CD4-positive, alpha-beta T cell treated with Interleukin-2 at 100 ng/mL for 4 hours (primary cell): ENCODE results near the gene UGT2B17.
"Not testable (repeated sequence)": the region's sequence is repeated elsewhere in the genome, so short reads cannot be mapped to it uniquely, and the experiment has no call there.

Source experiments
- DNase-seq: peaks from one replicate; pipeline ENCODE4 v3.0.0-alpha.2; 2020; ENCODE audit warnings: low spot score

UGT2B17 gene

GRCh38 chr4:68576272-68577125 is at the start of gene UGT2B17:
UGT2B17 (minus strand) TSS chr4:68576322; CDS start chr4:68568484, 7,838 bp downstream.
- DNase-seq: no peak

DNA sequence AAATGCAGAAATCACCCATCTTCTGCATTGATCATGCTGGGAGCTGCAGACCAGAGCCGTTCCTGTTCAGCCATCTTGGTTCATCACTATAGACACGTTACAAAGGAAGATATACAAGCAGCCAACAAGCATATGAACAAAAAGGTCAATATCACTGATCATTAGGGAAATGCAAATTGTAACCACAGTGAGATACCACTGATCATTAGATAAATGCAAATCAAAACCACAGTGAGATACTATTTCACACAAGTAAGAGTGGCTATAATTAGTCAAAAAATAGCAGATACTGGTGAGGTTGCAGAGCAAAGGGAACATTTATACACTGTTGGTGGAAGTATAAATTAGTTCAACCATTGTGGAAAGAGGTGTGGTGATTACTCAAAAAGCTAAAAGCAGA is 46.6 kb upstream of the UGT2B17 start:
- not testable (repeated sequence) for DNase-seq

DNA sequence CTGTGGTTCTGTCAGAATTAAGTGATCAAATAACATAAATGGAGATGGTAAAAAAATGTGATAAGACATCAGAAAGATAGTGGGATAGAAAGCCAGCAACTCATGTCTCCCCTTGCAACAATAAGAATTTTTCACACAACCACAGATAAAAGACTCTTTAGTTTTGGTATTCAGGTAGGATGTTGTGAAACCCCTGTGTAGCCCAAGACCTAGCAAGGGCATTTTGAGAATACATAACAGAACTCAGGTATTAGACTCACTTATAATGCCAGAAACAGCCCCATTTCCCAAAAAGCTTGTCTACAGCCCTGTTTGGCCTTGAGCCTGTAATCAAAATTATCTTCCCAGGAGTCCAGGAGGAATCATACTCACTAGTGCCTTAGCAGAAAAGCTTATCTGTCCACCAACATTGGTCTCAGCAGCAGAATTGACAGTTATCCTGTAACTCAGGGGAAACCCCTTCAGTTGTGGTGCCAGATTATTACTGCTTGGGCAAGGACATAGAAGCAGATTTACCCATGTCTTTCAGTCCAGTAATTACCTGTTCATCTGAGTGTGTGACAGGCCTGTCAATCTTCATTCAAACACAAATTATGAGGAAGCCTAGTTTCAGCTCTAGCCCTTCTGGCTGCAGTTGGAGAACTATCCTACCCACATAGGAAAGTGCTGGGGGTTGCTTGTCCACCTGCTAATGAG is 41.0 kb upstream of the UGT2B17 start:
- DNase-seq: no peak

DNA sequence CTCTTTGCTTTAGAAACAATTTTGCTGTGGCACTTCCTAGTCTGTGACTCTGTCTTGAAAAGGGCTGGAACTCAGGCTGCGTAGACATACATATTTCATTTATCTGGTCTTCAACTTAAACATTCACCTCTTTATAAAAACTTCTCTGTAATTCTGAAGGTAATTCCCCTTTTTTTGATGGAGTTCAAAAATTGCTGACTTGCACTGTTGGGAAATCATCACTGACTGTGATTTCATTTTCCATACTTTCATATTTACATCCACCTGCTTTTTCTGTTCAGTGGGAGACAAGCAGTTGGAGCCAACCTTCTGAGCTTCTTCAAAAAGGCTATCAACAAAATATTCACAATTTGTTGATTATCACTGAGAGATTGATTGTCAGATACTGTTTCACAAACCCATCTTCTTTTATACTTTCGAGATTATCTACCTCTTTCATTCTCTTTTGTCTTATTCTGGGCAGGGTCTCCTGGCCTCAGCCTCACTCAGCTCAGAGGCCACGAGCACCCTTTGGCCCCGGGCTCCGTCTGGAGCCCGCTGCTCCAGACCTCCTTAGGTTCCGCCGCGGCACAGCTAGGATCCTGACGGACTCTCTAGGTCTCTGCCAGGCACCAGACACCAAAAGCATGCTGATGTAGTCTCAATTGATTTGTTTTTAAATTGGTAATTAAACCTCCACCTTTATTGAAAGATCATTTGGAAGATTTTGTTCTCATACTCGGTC is 39.7 kb upstream of the UGT2B17 start:
- no peak for DNase-seq

GRCh38 chr4:68613752-68614151 is 37.6 kb upstream of the UGT2B17 start:
- DNase-seq: no peak

DNA sequence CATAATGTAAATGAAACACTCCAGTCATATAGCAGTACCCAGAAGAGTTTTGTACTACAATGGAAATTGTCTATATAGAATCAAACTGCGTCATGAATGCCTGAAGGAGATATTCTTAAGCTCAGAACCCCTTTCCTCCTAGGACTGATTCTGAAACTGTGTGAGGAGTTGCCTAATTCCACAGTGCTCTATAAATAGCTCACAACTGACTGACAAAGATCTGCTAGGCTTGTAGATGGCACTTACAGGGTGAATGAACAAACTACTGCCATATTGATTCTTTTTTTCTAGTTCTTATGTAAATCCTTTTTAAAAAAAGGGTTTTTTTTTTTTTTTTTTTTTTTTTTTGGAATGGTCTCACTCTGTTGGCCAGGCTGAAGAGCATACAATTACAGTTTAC is 30.1 kb upstream of the UGT2B17 start:
- no peak for DNase-seq

GRCh38 chr4:68599150-68599549 is 23.0 kb upstream of the UGT2B17 start:
- DNase-seq: no peak

GRCh38 chr4:68597482-68597881 is 21.4 kb upstream of the UGT2B17 start:
- DNase-seq: no peak

DNA sequence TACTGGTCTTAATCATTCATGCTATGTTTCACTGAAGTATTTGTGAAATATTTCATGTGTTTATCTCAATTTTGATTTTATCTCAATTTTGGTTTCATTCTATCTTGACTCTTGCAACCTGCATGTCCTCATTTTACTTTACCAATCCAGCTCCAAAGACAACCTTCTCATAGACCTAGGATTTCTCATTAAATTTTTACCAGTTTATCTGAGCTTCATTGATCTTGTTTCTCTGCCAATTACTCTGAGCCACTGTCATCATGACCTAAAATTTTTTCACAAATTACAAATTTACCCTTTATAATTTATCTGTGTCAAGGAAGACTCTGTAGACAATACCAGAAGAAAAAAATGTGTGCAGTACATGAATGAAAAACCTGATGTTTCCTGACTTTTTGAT is 18.6 kb upstream of the UGT2B17 start:
- DNase-seq: no peak

GRCh38 chr4:68593112-68593511 is 17.0 kb upstream of the UGT2B17 start:
- no peak for DNase-seq

- no peak for DNase-seq
Observed at GRCh38 chr4:68592673-68593072, 16.6 kb upstream of the UGT2B17 start.

DNA sequence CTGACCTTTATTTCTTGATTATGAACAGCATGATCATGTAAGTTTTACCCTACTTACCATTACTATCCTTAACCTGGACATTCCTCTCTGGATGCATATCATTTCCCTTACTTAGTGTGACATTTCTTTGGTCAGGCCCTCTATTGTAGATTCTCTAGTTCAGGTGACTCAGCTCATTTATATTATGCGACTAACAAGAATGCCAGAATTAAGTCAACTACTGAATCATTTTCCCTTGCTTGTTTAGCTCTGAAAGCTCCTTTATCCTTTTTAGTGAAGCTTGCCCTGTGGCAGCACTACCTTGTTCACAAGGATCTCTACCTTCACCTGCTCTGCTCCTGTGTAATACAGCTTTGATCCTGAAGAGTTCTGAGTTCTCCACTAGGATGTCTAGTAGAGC is 15.1 kb upstream of the UGT2B17 start:
- no peak for DNase-seq

GRCh38 chr4:68589790-68590189 is 13.7 kb upstream of the UGT2B17 start:
- no peak for DNase-seq

DNA sequence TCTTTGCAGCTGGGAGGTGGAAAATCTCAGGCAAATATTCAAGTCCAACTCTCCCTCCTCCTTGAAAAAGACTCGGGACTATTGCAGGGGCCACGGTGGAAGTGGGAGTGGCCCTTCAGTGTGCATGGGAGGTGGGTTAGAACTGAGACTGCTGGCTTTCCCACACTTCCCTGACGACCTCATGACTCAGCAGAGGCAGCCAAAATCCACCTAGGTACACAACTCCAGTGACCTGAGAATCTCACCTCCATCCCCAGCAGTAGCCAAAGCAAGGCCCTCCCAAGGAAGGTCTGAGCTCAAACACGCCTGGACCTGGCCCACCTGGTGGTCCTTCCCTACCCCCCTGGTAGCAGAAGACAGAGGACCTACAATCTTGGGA is 6.2 kb upstream of the UGT2B17 start:
- no peak for DNase-seq

DNA sequence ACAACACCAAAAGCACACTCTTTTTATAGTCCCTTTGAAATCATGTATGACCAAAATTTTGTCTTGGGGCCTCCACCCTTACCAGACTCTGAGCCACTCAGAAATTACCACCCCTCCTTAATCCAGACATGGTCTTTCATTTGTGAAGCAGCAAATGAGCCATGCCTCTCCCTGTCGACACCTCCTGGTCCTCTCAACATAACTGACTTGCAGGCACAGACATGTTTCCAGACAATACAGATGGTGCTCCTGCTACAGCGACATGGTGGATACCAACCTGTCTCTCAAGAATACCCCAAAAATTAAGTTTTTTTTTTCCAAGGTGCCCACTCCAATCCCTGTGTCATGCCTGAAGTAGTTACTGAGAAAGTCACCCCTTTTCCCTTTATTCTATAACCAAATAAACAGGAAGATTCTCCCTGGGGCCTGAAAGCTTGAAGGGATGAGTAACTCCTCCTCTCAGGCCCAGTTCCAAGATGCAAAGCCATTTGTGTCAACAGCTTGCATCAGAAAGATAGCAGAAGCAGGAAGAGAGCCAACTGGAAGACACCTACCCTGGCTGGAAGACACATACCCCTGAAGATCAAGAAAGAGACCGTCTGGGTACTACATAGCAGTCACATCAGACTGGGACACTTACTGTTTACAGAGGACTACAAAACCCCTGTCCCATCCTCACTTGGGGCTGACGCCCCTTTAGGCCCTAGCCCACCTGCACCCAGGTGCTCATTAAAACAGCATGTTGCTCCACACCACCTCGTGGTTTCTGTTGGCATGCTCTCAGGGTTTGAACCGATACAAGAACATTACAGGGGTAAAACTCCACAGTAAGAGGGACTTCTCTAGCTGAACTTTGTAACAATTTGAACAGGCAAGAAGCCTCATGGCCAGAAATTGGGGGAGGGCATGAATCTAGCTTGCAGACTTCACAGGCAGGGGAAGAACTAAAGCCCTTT is 5.5 kb upstream of the UGT2B17 start:
- no peak for DNase-seq

DNA sequence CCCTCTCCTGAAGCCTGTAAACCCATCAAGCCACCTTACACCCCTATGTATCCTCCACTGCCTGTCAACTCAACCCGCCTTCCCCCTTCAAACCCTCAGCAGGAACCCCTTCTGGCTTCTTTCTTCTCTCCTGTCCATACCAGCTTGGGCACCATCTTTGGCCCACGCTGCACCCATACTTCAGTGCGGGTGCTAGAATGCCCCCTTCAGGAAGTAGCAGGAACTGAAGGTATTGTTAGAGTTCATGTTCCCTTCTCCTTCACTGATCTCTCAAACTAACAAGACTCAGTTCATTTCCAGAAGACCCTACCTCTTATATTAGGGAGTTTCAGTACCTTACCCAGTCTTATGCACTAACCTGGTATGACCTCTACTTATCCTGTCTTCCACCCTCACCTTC is 1.5 kb upstream of the UGT2B17 start:
- no peak for DNase-seq

DNA sequence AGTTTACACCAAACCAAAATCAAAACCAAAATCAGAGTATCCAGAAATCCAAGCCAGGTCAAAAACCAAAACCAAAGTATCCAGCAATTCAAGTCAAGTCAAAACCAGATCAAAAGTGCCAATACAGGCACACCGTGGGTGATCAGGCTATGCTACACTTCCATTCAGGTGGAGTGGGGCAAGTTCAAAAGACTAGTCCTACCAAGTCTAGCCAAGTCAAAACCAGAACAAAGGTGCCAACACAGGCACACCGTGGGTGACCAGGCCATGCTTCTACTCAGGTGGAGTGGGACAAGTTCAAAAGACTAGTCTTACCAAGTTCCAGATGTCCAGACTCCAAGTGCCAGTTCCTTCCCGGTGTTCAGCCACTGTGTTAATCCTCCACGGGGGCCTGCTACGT is 486 bp downstream of the UGT2B17 start:
- not testable (repeated sequence) for DNase-seq

DNA sequence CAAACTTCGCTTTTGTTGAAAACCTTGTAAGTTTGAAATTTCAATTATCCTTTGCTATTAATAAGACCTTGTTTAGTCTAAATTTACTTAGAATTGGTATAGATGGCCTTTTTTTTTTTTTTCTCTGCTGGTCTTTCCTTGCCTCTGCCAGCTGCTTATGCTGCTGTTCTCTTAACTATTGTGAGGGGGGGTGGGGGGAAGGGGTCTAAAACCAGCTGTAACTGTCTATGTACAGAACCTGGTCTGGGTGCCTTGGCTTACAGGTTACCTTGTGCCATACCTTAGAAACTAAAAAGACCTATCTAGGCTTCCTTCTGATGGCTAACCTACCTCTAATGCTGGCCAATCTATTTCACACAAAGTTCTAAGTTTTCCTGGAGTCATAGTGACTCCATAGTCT is 1.0 kb downstream of the UGT2B17 start:
- DNase-seq: no peak

DNA sequence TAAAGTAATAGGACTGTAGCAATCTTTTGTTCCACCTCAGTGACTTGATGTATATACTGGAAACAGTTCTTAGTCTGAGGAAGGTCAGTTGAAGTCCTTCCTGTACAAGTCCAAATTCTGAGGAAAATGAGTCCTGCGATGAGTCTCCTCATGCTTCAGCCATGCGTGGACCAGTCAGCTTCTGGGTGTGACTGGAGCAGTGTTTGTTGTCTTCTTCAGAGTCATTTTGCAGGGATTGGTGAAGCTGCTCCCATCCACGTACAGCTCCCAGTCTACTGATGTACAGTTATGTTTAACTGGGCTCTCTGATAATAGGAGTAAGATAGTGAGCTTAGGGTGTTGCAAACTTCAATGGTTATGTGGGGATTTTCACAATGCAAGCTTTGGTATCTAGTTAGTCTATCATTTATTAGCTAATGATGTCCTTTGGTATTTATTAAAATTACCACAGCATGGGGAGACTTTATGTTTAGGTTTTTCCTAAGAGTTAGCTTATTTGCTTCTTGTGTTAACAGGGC is 3.4 kb downstream of the UGT2B17 start:
- DNase-seq: no peak

DNA sequence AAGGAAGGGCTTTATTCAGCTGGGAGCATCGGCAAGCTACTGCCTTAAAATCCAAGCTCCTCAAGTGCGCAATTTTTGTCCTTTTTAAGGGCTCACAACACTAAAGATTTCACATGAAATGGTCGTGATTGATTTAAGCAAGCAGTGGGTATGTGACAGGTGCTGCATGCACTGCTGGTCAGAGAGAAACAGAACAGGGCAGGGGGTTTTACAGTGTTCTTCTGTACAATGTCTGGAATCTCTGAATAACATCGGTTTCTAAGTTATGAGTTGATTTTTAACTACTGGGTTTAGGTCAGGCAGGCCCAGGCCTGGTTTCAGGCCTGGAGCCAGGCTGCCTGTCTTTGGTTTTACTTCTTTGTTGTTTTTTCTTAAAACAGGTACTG is 6.0 kb downstream of the UGT2B17 start:
- DNase-seq: no peak

DNA sequence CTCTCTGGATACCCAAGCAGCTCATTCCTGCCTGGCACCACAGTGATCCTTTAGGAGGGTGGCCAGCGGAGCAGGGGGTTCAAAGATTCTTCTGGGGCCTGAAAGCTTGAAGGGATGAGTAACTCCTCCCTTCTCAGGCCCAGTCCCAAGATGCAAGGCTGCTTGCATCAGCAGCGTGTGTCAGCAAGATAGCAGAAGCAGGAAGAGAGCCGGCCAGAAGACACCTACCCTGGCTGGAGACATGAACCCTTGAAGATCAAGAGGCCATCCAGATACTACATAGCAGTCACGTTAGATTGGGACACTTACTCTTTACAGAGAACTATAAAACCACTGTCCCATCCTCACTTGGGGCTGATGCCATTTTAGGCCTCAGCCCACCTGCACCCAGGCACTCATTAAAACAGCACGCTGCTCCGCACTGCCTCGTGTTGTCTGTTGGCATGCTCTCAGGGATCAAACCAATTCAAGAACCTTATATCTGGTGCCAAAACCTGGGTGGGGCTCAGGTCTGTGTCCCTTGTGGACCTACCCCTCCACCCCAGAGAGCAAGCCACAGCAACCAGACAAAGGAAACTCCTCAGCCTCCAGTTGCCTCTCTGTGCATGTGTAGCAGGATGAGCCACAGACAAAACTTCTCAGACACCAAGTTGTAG is 6.5 kb downstream of the UGT2B17 start:
- DNase-seq: no peak
